ENCODE measurements around the gene LILRB2. TPM values are rescaled to one million over a fixed set of nuclear protein-coding genes. Genes with fewer than 3 reads are reported as not detected.
A peak's percentile ranks its signal among the peaks of the same experiment; 100 is the strongest.

The LILRB2 gene
- total RNA-seq, 1 experiment from 2014 or later = not detected

- POLR2A ChIA-PET (ENCODE audit: unreplicated experiment) = no interaction called here
Observed at GRCh38 chr19:54271106-54271505, 9.8 kb downstream of the LILRB2 start.

GRCh38 chr19:54268936-54269335, 12.0 kb downstream of the LILRB2 start:
- CTCF ChIA-PET = interaction anchor here (0.8 kb wide), 1 partner anchor 122 kb away, joined by 3 read pairs; no protein-coding TSS in a partner anchor
- H3K79me2 ChIP-seq (ENCODE audit: low read depth) = no peaks in the 10 kb centered on the region

More at GRCh38 chr19:54271106-54271505, 9.8 kb downstream of the LILRB2 start:
- Histone ChIP-seq H3K27me3 (ENCODE audit: insufficient read depth, low read depth) (peaks cover 91% of the 10 kb centered on the region), H3K79me2 (ENCODE audit: low read depth) (no peaks in the 10 kb centered on the region), H3K9me3 (ENCODE audit: insufficient read depth, low read depth) (no peaks in the 10 kb centered on the region), H3K4me1 (replicated peaks; ENCODE audit: insufficient read depth) (no peaks in the 10 kb centered on the region), H3K27ac (no peak overlapping the region), H3F3A (ENCODE audit: insufficient read depth, low read depth) (no peaks in the 10 kb centered on the region), H3K4me2 (no peak overlapping the region), H2AFZ (no peak overlapping the region), H3K4me3 (no peak overlapping the region), H3K36me3 (ENCODE audit: low read depth) (no peaks in the 10 kb centered on the region), H4K20me1 (ENCODE audit: insufficient read depth) (no peaks in the 10 kb centered on the region), H3K9me2 (ENCODE audit: insufficient read depth) (no peaks in the 10 kb centered on the region)
- DNase-seq = no peak
- TF ChIP-seq CTCF (conservative IDR thresholded peaks at IDR 0.05) (no peak), EZH2 (IDR thresholded peaks at IDR 0.05; ENCODE audit: low read depth) (no peak)
- intact Hi-C loops (cut with micrococcal nuclease; ENCODE audit: unreplicated experiment) = no loop called here
- CTCF ChIA-PET = no interaction called here
- BruUV-seq (replicated peaks) = no TSS peak

GRCh38 chr19:54266133-54266532, 14.8 kb downstream of the LILRB2 start:
- no peak for TF ChIP-seq EZH2 (IDR thresholded peaks at IDR 0.05; ENCODE audit: low read depth)
- TF ChIP-seq CTCF (conservative IDR thresholded peaks at IDR 0.05) = peak; percentile 95
- CTCF ChIA-PET = interaction anchor here (0.5 to 0.6 kb wide), 7 partner anchors 13 to 1152 kb away, joined by 3 to 7 read pairs (median 4); partner anchors contain the start of gene TSEN34
- H2AFZ ChIP-seq = no peak overlapping the region

More at GRCh38 chr19:54268936-54269335, 12.0 kb downstream of the LILRB2 start:
- Histone ChIP-seq H3K4me2 (no peak overlapping the region), H3K4me3 (no peak overlapping the region), H3F3A (ENCODE audit: insufficient read depth, low read depth) (no peaks in the 10 kb centered on the region), H2AFZ (no peak overlapping the region), H3K36me3 (ENCODE audit: low read depth) (no peaks in the 10 kb centered on the region), H3K4me1 (replicated peaks; ENCODE audit: insufficient read depth) (no peaks in the 10 kb centered on the region), H3K27me3 (ENCODE audit: insufficient read depth, low read depth) (peaks cover 88% of the 10 kb centered on the region), H4K20me1 (ENCODE audit: insufficient read depth) (no peaks in the 10 kb centered on the region), H3K9me3 (ENCODE audit: insufficient read depth, low read depth) (no peaks in the 10 kb centered on the region), H3K27ac (no peak overlapping the region), H3K9me2 (ENCODE audit: insufficient read depth) (no peaks in the 10 kb centered on the region)
- POLR2A ChIA-PET (ENCODE audit: unreplicated experiment) = no interaction called here
- intact Hi-C loops (cut with micrococcal nuclease; ENCODE audit: unreplicated experiment) = no loop called here
- TF ChIP-seq CTCF (conservative IDR thresholded peaks at IDR 0.05) = no peak
- TF ChIP-seq EZH2 (IDR thresholded peaks at IDR 0.05; ENCODE audit: low read depth) = no peak
- DNase-seq = no peak
- no TSS peak for BruUV-seq (replicated peaks)

More at GRCh38 chr19:54266133-54266532, 14.8 kb downstream of the LILRB2 start:
- no peaks in the 10 kb centered on the region for H4K20me1 ChIP-seq (ENCODE audit: insufficient read depth)
- no peaks in the 10 kb centered on the region for H3F3A ChIP-seq (ENCODE audit: insufficient read depth, low read depth)
- no peaks in the 10 kb centered on the region for H3K9me3 ChIP-seq (ENCODE audit: insufficient read depth, low read depth)
- POLR2A ChIA-PET (ENCODE audit: unreplicated experiment) = interaction anchor here (0.6 kb wide), 3 partner anchors 78 to 1451 kb away, joined by 3 to 6 read pairs (median 5); no protein-coding TSS in a partner anchor
- H3K36me3 ChIP-seq (ENCODE audit: low read depth) = no peaks in the 10 kb centered on the region
- H3K79me2 ChIP-seq (ENCODE audit: low read depth) = no peaks in the 10 kb centered on the region
- intact Hi-C loops (cut with micrococcal nuclease; ENCODE audit: unreplicated experiment) = no loop called here
- H3K27me3 ChIP-seq (ENCODE audit: insufficient read depth, low read depth) = peaks cover 77% of the 10 kb centered on the region
- no peak overlapping the region for H3K4me3 ChIP-seq
- H3K9me2 ChIP-seq (ENCODE audit: insufficient read depth) = no peaks in the 10 kb centered on the region
- no peak overlapping the region for H3K27ac ChIP-seq
- DNase-seq = peak; percentile 69 to 79
- no TSS peak for BruUV-seq (replicated peaks)
- no peak overlapping the region for H3K4me2 ChIP-seq
- no peaks in the 10 kb centered on the region for H3K4me1 ChIP-seq (replicated peaks; ENCODE audit: insufficient read depth)
